ENCODE data around the gene NBEA. TPM values are rescaled to one million over a fixed set of nuclear protein-coding genes. Genes with fewer than 3 reads are reported as not detected.
"Not testable (repeated sequence)": the region's sequence is repeated elsewhere in the genome, so short reads cannot be mapped to it uniquely, and the experiment has no call there.

NBEA gene
- total RNA-seq, 8 experiments from 2014 or later = 2.8 to 45.7 (median 31.8) TPM

DNA sequence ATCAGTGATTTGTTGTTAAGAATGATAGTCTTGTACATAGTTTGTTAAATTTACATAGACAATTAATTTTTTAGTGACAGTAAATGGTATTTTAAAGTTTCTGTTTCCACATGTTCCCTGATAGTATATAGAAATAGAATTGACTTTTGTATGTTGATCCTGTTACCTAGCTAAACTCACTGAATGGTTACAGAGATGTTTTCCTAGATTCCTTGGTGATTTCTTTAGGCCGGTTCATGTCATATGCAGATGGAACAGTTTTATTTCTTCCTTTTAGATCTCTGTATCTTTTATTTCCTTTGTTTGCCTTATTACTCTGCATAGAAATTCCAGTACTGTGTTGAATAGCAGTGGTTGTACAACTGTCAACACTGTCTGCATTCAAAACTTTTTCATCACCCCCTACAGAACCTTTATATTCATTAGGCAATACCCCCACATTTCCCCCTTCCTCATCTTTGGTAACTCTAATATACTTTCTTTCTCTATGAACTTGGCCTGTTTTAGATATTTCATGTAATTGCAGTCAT is 86.3 kb downstream of the NBEA start:
- H3K4me3 ChIP-seq = no peak overlapping the region
- no peaks in the 10 kb centered on the region for H3K4me1 ChIP-seq (replicated peaks in 1 of 2)
- ATAC-seq (replicated peaks in 6 of 8) = peak in 2 of 8 experiments; percentile 40 to 95
- in situ Hi-C loops (cut with MboI; ENCODE audit: low pct_unique_long_range_greater_than_20kb in 2 of 9, low sequenced_read_pairs in 9 of 9, unreplicated experiment in 9 of 9) = no loop called here
- no peak overlapping the region for H3K27ac ChIP-seq
- WGBS, 10 experiments = 67 to 100% (median 93%) methylated on average over 1 of the region's 1 CpG; no CpG with 5 or more reads in 1 of the 10 experiments

DNA sequence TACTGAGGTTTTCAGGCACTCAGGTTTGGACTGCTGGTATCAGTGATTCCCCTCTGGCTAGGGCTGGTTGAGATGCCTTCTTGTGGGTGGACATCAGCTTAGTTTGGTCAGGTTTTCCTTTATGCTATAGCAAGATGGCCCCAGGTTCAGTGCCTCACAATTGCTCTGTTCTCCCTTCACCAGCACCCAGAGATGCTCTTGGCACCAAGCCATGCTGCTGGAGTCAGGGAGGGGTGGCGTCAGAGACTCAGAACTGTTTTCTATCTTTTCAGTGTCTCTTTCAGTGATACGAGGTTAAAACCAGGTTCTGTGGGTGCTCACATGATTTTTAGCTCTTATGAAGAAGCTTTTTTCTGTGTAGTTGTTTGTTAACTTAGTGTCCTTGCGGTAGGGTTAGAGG is 96.9 kb downstream of the NBEA start:
- WGBS, 10 experiments = 69 to 100% (median 88%) methylated on average over 1 to 3 of the region's 3 CpGs; no CpG with 5 or more reads in 2 of the 10 experiments
- H3K27ac ChIP-seq = no peak overlapping the region
- H3K4me1 ChIP-seq (replicated peaks in 1 of 2) = no peaks in the 10 kb centered on the region
- H3K4me3 ChIP-seq = no peak overlapping the region
- in situ Hi-C loops (cut with MboI; ENCODE audit: low pct_unique_long_range_greater_than_20kb in 2 of 9, low sequenced_read_pairs in 9 of 9, unreplicated experiment in 9 of 9) = no loop called here
- no peak for ATAC-seq (replicated peaks in 6 of 8)

DNA sequence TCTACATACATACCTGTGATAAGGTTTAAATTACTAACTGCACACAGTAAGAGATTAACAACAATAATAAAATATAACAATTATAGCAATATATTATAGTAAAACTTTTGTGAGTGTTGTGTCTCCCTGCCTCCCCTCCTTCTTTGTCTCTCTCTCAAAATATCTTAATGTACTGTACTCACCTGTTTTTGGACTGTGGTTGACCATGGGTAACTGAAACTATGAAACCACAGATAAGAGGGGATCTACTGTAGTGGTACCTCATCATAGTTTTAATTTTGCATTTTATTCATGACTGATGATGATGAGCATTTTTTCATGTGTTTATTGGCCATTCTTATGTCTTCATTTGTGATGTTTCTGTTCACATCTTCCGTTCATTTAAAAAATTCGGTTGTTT is 104.5 kb downstream of the NBEA start:
- H3K27ac ChIP-seq = no peak overlapping the region
- H3K4me3 ChIP-seq = no peak overlapping the region
- WGBS, 10 experiments = 79 to 100% (median 94%) methylated on average over 1 to 2 of the region's 2 CpGs; no CpG with 5 or more reads in 1 of the 10 experiments
- in situ Hi-C loops (cut with MboI; ENCODE audit: low pct_unique_long_range_greater_than_20kb in 2 of 9, low sequenced_read_pairs in 9 of 9, unreplicated experiment in 9 of 9) = no loop called here
- H3K4me1 ChIP-seq (replicated peaks in 1 of 2) = no peaks in the 10 kb centered on the region
- no peak for ATAC-seq (replicated peaks in 6 of 8)

DNA sequence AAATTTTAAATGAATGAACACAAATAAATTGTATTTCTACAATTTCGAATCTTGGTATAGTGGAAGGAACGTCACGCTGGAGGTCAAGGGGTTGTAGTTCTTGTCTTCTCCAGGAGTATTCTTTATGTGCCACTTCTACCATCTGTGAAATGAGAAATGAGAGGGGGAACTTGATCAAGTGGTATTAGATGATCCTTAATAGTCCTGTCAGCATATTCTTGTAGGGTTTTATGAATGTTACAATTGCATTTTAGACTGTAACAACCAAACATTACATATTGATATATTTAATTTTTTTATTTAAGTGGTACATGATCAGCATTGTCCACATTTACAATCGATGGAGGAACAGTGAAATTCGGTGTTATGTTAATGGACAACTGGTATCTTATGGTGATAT is 113.6 kb downstream of the NBEA start:
- ATAC-seq (replicated peaks in 6 of 8) = no peak
- in situ Hi-C loops (cut with MboI; ENCODE audit: low pct_unique_long_range_greater_than_20kb in 2 of 9, low sequenced_read_pairs in 9 of 9, unreplicated experiment in 9 of 9) = no loop called here
- Histone ChIP-seq H3K27ac (no peak overlapping the region), H3K4me3 (no peak overlapping the region), H3K4me1 (replicated peaks in 1 of 2) (no peaks in the 10 kb centered on the region)
- 48 to 100% (median 89%) methylated on average over 2 to 5 of the region's 5 CpGs; no CpG with 5 or more reads in 1 of the 10 experiments for WGBS, 10 experiments

DNA sequence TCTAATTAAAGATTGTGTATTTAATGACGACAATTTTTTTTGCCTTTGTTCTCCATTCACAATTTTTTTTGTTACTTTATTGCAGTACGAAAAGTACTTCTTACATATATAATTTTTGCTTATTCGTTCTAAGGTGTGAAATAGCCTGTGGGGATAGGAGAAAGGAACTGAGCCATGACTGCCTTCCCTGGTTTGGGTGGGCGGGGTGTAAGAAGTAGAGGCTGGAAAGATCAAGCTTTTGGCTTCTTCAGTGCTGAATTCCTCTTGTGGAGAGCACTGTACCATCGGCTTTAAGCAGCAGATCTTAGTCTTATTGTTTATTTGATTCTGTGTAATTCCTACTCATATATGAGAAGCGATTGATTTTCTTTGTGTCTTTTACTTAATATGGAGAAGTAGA is 115.8 kb downstream of the NBEA start:
- no peak overlapping the region for H3K4me3 ChIP-seq
- ATAC-seq (replicated peaks in 6 of 8) = no peak
- in situ Hi-C loops (cut with MboI; ENCODE audit: low pct_unique_long_range_greater_than_20kb in 2 of 9, low sequenced_read_pairs in 9 of 9, unreplicated experiment in 9 of 9) = no loop called here
- WGBS, 10 experiments = 50 to 100% (median 85%) methylated on average over 2 to 6 of the region's 6 CpGs
- H3K27ac ChIP-seq = no peak overlapping the region
- H3K4me1 ChIP-seq (replicated peaks in 1 of 2) = no peaks in the 10 kb centered on the region

DNA sequence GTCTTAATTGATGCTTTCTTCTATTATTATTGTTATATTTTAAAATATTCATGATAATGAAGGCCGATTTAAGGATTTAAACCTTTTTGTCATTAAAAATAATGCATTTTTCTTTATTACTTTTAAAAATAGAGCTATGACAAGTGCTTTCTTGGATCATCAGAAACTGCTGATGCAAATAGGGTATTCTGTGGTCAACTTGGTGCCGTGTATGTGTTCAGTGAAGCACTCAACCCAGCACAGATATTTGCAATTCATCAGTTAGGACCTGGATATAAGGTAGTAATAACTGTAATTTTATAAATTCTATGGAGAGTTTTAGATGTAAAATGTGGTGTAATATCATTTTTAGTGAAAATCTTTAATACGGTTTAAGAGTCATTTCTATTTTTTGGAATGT is 116.5 kb downstream of the NBEA start:
- ATAC-seq (replicated peaks in 6 of 8); H3K4me3 ChIP-seq; H3K27ac ChIP-seq; in situ Hi-C loops (cut with MboI; ENCODE audit: low pct_unique_long_range_greater_than_20kb in 2 of 9, low sequenced_read_pairs in 9 of 9, unreplicated experiment in 9 of 9); H3K4me1 ChIP-seq (replicated peaks in 1 of 2): not testable (repeated sequence)
- WGBS, 10 experiments = 25 to 100% (median 79%) methylated on average over 1 to 3 of the region's 3 CpGs

DNA sequence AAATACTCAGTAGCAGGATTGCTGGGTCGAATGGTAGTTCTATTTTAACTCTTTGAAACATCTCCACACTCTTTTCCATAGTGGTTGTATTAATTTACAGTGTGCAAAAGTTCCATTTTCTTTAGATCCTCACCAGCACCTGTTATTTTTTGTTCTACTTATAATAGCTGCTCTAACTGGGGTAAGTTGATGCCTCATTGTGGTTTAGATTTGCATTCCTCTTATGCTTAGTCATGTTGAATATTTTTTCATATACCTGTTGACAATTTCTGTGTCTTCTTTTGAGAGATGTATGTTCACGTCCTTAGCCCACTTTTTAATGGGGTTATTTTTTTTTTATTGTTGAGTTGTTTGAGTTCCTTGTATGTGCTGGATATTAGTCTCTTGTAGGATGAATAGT is 144.6 kb downstream of the NBEA start:
- Histone ChIP-seq H3K27ac (no peak overlapping the region), H3K4me3 (no peak overlapping the region), H3K4me1 (replicated peaks in 1 of 2) (no peaks in the 10 kb centered on the region)
- in situ Hi-C loops (cut with MboI; ENCODE audit: low pct_unique_long_range_greater_than_20kb in 2 of 9, low sequenced_read_pairs in 9 of 9, unreplicated experiment in 9 of 9) = no loop called here
- WGBS, 10 experiments = 7 to 100% (median 86%) methylated on average over 1 to 2 of the region's 2 CpGs; no CpG with 5 or more reads in 1 of the 10 experiments
- ATAC-seq (replicated peaks in 6 of 8) = no peak

DNA sequence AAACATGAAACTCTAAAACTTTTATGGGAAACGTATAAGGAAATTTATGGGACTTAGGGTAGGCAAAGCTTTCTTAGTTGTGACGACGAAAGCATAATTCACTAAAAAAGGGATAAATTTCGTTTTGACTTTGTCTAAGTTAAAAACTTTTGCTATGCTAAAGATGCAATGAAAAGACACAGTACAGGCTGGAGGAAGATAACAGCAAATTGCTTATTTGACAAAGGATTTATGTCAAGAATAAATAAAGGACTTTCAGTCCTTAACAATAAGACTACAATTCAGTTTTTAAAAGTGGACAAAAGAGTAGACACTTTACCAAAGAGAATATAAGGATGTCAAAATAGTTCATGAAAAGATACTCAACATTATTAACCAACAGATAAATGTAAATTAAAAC is 150.2 kb downstream of the NBEA start:
- no peak overlapping the region for H3K27ac ChIP-seq
- WGBS, 10 experiments = 65 to 94% (median 77%) methylated on average over 3 to 4 of the region's 4 CpGs
- in situ Hi-C loops (cut with MboI; ENCODE audit: low pct_unique_long_range_greater_than_20kb in 2 of 9, low sequenced_read_pairs in 9 of 9, unreplicated experiment in 9 of 9) = no loop called here
- H3K4me1 ChIP-seq (replicated peaks in 1 of 2) = no peaks in the 10 kb centered on the region
- H3K4me3 ChIP-seq = no peak overlapping the region
- no peak for ATAC-seq (replicated peaks in 6 of 8)

DNA sequence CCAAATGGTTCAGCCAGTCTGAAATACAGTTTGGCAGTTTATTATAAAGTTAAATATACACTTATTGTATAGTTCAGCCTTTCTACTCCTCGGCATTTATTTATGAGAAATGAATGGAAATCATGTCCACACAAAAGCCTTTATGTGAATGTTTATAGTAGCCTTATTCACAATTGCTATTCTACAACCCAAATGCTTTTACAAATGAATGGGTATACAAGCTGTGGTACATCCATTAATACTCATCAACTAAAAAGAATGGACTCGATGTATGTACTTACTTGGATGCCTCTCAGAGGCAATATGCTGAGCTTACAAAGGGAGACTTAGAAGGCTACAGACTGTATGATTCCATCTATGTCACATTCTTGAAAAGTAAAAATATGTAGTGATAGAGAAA is 150.7 kb downstream of the NBEA start:
- no peak for ATAC-seq (replicated peaks in 6 of 8)
- H3K4me3 ChIP-seq = no peak overlapping the region
- 20 to 100% (median 77%) methylated on average over 1 to 2 of the region's 2 CpGs for WGBS, 10 experiments
- in situ Hi-C loops (cut with MboI; ENCODE audit: low pct_unique_long_range_greater_than_20kb in 2 of 9, low sequenced_read_pairs in 9 of 9, unreplicated experiment in 9 of 9) = no loop called here
- H3K27ac ChIP-seq = no peak overlapping the region
- no peaks in the 10 kb centered on the region for H3K4me1 ChIP-seq (replicated peaks in 1 of 2)

DNA sequence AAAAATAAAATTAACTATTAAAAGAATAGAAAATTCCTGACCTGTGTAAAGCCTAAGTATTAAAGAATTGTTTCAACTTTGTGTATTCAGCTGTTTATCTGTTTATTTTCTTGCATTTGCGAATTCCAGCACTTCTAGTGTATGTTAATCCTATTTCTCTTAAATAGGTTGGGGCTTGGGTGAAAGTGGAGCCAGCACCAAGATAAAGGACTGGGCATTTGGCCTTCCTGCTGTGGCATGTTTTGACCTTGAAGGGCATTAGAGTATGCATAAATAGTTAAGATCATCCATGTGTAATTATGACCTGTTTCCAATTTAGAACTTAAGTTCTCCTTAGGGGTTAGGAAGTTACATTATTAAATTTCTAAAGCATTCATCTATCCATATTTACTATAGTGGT is 151.3 kb downstream of the NBEA start:
- 50 to 100% (median 91%) methylated on average over 1 of the region's 1 CpG; no CpG with 5 or more reads in 3 of the 10 experiments for WGBS, 10 experiments
- Histone ChIP-seq H3K4me3 (no peak overlapping the region), H3K4me1 (replicated peaks in 1 of 2) (no peaks in the 10 kb centered on the region), H3K27ac (no peak overlapping the region)
- no peak for ATAC-seq (replicated peaks in 6 of 8)
- in situ Hi-C loops (cut with MboI; ENCODE audit: low pct_unique_long_range_greater_than_20kb in 2 of 9, low sequenced_read_pairs in 9 of 9, unreplicated experiment in 9 of 9) = no loop called here

DNA sequence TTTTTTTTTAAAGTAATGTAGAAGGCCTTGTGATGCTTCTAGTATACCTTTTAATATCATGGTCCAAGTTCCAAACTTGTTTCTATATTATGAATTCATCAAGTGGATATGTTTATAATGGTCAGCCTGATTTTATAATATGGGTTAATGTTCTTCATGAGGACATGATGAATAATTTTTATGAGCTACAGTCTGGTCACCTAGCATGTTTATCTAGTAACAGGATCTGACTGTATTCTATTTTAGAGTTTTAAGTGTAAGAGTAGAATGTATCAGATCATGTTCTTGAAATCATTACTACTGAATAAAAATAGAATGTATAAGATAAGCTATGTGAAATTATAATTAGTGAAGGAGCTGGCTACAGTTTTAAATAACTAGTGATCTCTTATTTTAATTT is 164.7 kb downstream of the NBEA start:
- H3K27ac ChIP-seq; in situ Hi-C loops (cut with MboI; ENCODE audit: low pct_unique_long_range_greater_than_20kb in 2 of 9, low sequenced_read_pairs in 9 of 9, unreplicated experiment in 9 of 9); H3K4me3 ChIP-seq; H3K4me1 ChIP-seq (replicated peaks in 1 of 2); ATAC-seq (replicated peaks in 6 of 8): not testable (repeated sequence)

DNA sequence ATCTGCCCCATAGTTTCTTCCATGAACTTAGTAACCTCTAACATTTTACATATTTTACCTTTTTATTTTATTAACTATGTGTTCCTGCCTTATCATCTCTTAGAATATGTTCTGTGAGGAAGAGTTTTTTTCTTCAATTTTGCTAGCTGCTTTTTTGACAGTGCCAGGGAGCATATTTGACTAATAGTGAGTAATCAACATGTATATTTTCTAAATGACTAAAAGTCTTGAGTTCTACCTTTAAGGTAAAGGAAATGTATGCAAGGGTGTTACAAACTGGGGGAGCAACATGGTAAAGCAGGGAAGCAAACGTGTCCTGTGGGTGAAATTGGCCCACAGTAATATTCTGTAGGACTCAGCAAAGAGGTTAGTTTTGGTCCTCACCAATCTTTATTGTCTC is 165.5 kb downstream of the NBEA start:
- in situ Hi-C loops (cut with MboI; ENCODE audit: low pct_unique_long_range_greater_than_20kb in 2 of 9, low sequenced_read_pairs in 9 of 9, unreplicated experiment in 9 of 9) = no loop called here
- no peak for ATAC-seq (replicated peaks in 6 of 8)
- 17 to 83% (median 57%) methylated on average over 1 of the region's 1 CpG; no CpG with 5 or more reads in 3 of the 10 experiments for WGBS, 10 experiments

DNA sequence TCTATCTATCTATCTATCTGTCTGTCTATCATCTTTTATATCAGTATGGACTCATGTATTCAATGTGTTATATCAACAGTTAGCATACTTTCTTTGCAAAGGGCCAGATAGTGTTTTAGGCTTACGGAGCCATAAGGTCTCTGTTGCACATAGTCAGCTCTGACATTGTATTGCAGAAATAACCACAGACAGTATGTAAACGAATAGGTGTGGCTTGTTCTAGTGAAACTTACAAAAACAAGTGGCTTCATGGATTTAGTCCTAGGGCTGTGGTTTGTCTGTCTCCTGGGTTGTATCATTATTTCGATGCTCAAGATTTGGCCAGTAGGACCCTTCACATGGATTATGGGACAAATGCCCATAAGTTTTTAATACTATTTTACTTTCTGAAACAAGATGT is 171.5 kb downstream of the NBEA start:
- WGBS, 10 experiments = 67 to 96% (median 90%) methylated on average over 1 to 3 of the region's 3 CpGs; no CpG with 5 or more reads in 3 of the 10 experiments
- H3K27ac ChIP-seq; H3K4me1 ChIP-seq (replicated peaks in 1 of 2); in situ Hi-C loops (cut with MboI; ENCODE audit: low pct_unique_long_range_greater_than_20kb in 2 of 9, low sequenced_read_pairs in 9 of 9, unreplicated experiment in 9 of 9); H3K4me3 ChIP-seq: not testable (repeated sequence)
- peak in 2 of 8 experiments; percentile 78 to 91 for ATAC-seq (replicated peaks in 6 of 8)

More for the DNA sequence above, 165.5 kb downstream of the NBEA start:
- Histone ChIP-seq H3K4me1 (replicated peaks in 1 of 2) (no peaks in the 10 kb centered on the region), H3K27ac (no peak overlapping the region), H3K4me3 (no peak overlapping the region)

DNA sequence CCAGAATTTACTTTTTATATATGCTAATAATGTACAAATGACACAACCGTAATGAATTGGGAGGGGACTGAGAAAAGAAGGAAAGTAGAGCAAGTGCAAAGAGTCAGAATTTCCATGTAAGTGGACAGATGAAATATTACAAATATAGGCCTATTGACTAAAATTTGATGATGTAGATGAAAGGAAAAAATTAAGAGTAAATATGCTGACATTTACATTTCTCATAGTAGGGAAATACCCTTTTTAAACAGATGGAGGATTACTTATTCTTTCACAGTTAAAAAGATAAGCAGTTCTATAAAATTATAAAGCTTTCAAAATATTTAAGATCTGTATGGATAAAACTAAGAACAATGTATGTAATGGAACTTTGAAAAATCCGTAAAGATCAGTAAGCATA is 185.4 kb downstream of the NBEA start:
- no peak for ATAC-seq (replicated peaks in 6 of 8)
- Histone ChIP-seq H3K4me3 (no peak overlapping the region), H3K27ac (no peak overlapping the region), H3K4me1 (replicated peaks in 1 of 2) (no peaks in the 10 kb centered on the region)
- 45 to 100% (median 87%) methylated on average over 2 of the region's 2 CpGs; no CpG with 5 or more reads in 2 of the 10 experiments for WGBS, 10 experiments
- in situ Hi-C loops (cut with MboI; ENCODE audit: low pct_unique_long_range_greater_than_20kb in 2 of 9, low sequenced_read_pairs in 9 of 9, unreplicated experiment in 9 of 9) = no loop called here

Measured in motor neuron (in vitro differentiated cells).